Activated CD4-positive, alpha-beta T cell treated with anti-CD3 and anti-CD28 coated beads, Interleukin-2, Interleukin-6, amounts not matched to agents 100 ng/mL and 50 ng/mL, durations not matched to agents 16 hours and 8 hours (primary cell): ENCODE results near the gene PAPLN.
A peak's percentile ranks its signal among the peaks of the same experiment; 100 is the strongest.

Source experiments
- DNase-seq: peaks from one replicate; pipeline ENCODE4 v3.0.0-alpha.2; 2020

PAPLN gene

GRCh38 chr14:73262427-73263183 lies 25.3 kb downstream of the PAPLN start:
- DNase-seq: no peak

- no peak for DNase-seq
These were observed 26.3 kb downstream of the PAPLN start for GRCh38 chr14:73263606-73264005.

- no peak for DNase-seq
These were observed 27.0 kb downstream of the PAPLN start for GRCh38 chr14:73264080-73264884.

- DNase-seq: no peak
These were observed 27.8 kb downstream of the PAPLN start for GRCh38 chr14:73264885-73265720.

GRCh38 chr14:73265721-73266046 lies 28.4 kb downstream of the PAPLN start:
- DNase-seq: no peak

GRCh38 chr14:73266317-73266716 lies 29.0 kb downstream of the PAPLN start:
- DNase-seq: no peak

GRCh38 chr14:73267474-73267873 lies 30.2 kb downstream of the PAPLN start:
- DNase-seq: no peak

GRCh38 chr14:73269729-73270531 lies 32.6 kb downstream of the PAPLN start:
- DNase-seq: no peak

GRCh38 chr14:73272393-73272792 lies 35.1 kb downstream of the PAPLN start:
- no peak for DNase-seq

- DNase-seq: no peak
These were observed 36.5 kb downstream of the PAPLN start for GRCh38 chr14:73273799-73274198.

- DNase-seq: no peak
These were observed 39.5 kb downstream of the PAPLN start for GRCh38 chr14:73276836-73277235.

GRCh38 chr14:73277376-73277775 lies 40.1 kb downstream of the PAPLN start:
- DNase-seq: no peak

- no peak for DNase-seq
These were observed 43.6 kb downstream of the PAPLN start for GRCh38 chr14:73280903-73281302.

- no peak for DNase-seq
These were observed 46.5 kb downstream of the PAPLN start for GRCh38 chr14:73283608-73284379.

GRCh38 chr14:73285979-73286378 lies 48.7 kb downstream of the PAPLN start:
- no peak for DNase-seq

- DNase-seq: no peak
These were observed 49.3 kb downstream of the PAPLN start for GRCh38 chr14:73286598-73286997.

GRCh38 chr14:73287071-73287470 lies 49.8 kb downstream of the PAPLN start:
- no peak for DNase-seq

GRCh38 chr14:73289308-73289707 lies 52.0 kb downstream of the PAPLN start:
- peak; percentile 30 for DNase-seq

GRCh38 chr14:73289729-73290128 lies 52.4 kb downstream of the PAPLN start:
- DNase-seq: no peak

- peak; percentile 85 for DNase-seq
These were observed 53.0 kb downstream of the PAPLN start for GRCh38 chr14:73290279-73290678.
